Keratinocyte (primary cell): ENCODE measurements around the gene APCDD1L. TPM values are rescaled to one million over a fixed set of nuclear protein-coding genes. Genes with fewer than 3 reads are reported as not detected.

Experiments
- DNase-seq: peaks from one replicate; pipeline ENCODE4 v3.0.0-alpha.2; 2011; ENCODE audit warnings: low read depth, missing footprints, low spot score
- FAIRE-seq: peaks from 2 replicates; lab custom pipeline; 2011; peaks lifted over from hg19 to GRCh38; lab: Jason Lieb, UNC
- H2AFZ ChIP-seq: 2 replicates; pipeline ENCODE4 v1.6.0; 2012; ENCODE audit warnings: low read length, control low read depth, inconsistent platforms; ENCODE audit not compliant: control insufficient read depth
- H3K27ac ChIP-seq: 2 replicates; pipeline ENCODE4 v1.5.1; 2011; ENCODE audit warnings: low read length; ENCODE audit not compliant: control insufficient read depth, insufficient read depth
- H3K27me3 ChIP-seq: 3 replicates; pipeline ENCODE4 v1.6.0; 2011; ENCODE audit warnings: low read length; ENCODE audit not compliant: control insufficient read depth, insufficient read depth; ENCODE audit errors: extremely low read depth
- H3K36me3 ChIP-seq, 2 experiments: 2 replicates in 1 of 2; 3 replicates in 1 of 2; pipeline ENCODE4 v1.5.1; 2011; ENCODE audit warnings: low read length in 2 of 2, mild to moderate bottlenecking in 1 of 2; ENCODE audit not compliant: control insufficient read depth in 2 of 2, insufficient read depth in 2 of 2; ENCODE audit errors: extremely low read depth in 1 of 2
- H3K4me1 ChIP-seq: 3 replicates; pipeline ENCODE4 v1.5.1; 2011; ENCODE audit warnings: low read length; ENCODE audit not compliant: control insufficient read depth, insufficient read depth; ENCODE audit errors: extremely low read depth
- H3K4me2 ChIP-seq: 3 replicates; pipeline ENCODE4 v1.6.0; 2011; ENCODE audit warnings: low read depth, low read length; ENCODE audit not compliant: control insufficient read depth, insufficient read depth; ENCODE audit errors: extremely low read depth
- H3K4me3 ChIP-seq, 3 experiments: fragments of 200-600 bp in 1 of 3; sonication (generic) in 1 of 3; 2 replicates in 2 of 3; 3 replicates in 1 of 3; pipeline ENCODE4 v1.5.1; 2011 to 2016; ENCODE audit warnings: low read length in 3 of 3, mild to moderate bottlenecking in 3 of 3, control low read depth in 2 of 3, inconsistent platforms in 1 of 3, low read depth in 1 of 3, mixed read lengths in 1 of 3, mixed run types in 1 of 3, moderate library complexity in 1 of 3; ENCODE audit not compliant: control insufficient read depth in 2 of 3, insufficient read depth in 2 of 3; ENCODE audit errors: extremely low read depth in 1 of 3
- H3K79me2 ChIP-seq: 2 replicates; pipeline ENCODE4 v1.6.0; 2012; ENCODE audit warnings: low read length; ENCODE audit not compliant: control insufficient read depth, insufficient read depth
- H3K9ac ChIP-seq: 3 replicates; pipeline ENCODE4 v1.6.0; 2011; ENCODE audit warnings: low read length; ENCODE audit not compliant: control insufficient read depth, insufficient read depth; ENCODE audit errors: extremely low read depth
- H3K9me1 ChIP-seq: 3 replicates; pipeline ENCODE4 v1.6.0; 2011; ENCODE audit warnings: low read length; ENCODE audit not compliant: control insufficient read depth, insufficient read depth; ENCODE audit errors: extremely low read depth
- H3K9me3 ChIP-seq: 2 replicates; pipeline ENCODE4 v1.5.1; 2012; ENCODE audit warnings: low read depth, low read length; ENCODE audit not compliant: control insufficient read depth
- H4K20me1 ChIP-seq: 3 replicates; pipeline ENCODE4 v1.6.0; 2011; ENCODE audit warnings: low read length; ENCODE audit not compliant: control insufficient read depth, insufficient read depth; ENCODE audit errors: extremely low read depth
- EZH2 ChIP-seq: IDR thresholded peaks from one replicate; pipeline ENCODE4 v1.6.1; 2012; ENCODE audit warnings: inconsistent platforms, mild to moderate bottlenecking, low read length, moderate library complexity
- dilution Hi-C: fragments of 300-500 bp; cut with MboI; formaldehyde crosslinking; loops from one replicate; pipeline ENCODE4 v1.7.0; 2020; ENCODE audit warnings: low sequenced_read_pairs; ENCODE audit not compliant: extremely low pct_ligation_motif_present
- polyA plus RNA-seq, 5 experiments: library from polyadenylated mRNA; depleted of rRNA in 3 of 5; stranded (reverse) in 3 of 5; stranded (forward) in 1 of 5; unstranded in 1 of 5; fragments of >200 nt; gene quantifications; 1 replicate in 1 of 5; 2 replicates in 3 of 5; 3 replicates in 1 of 5; pipeline versions ENCODE4 v1.2.1 to v1.2.3, GENCODE V29; 2011 to 2012; ENCODE audit warnings: missing spikeins in 2 of 5, low read depth in 1 of 5, low replicate concordance in 1 of 5
- TF ChIP-seq, protein P1 (sequence below), 3 experiments: IDR thresholded peaks in 1 of 3; conservative IDR thresholded peaks in 1 of 3; optimal IDR thresholded peaks in 1 of 3; 2 replicates in 2 of 3; 3 replicates in 1 of 3; pipeline versions ENCODE3 to v1.5.1; 2011; ENCODE audit warnings: low read length in 3 of 3, mild to moderate bottlenecking in 3 of 3, moderate library complexity in 2 of 3, control low read depth in 1 of 3, inconsistent platforms in 1 of 3; ENCODE audit not compliant: insufficient read depth in 2 of 3; ENCODE audit errors: extremely low read depth in 1 of 3

APCDD1L gene
- polyA plus RNA-seq, 1 donor (not counting 4 experiments of a cell fraction or from before 2014, with no cell fraction given) = 0.67 TPM

DNA sequence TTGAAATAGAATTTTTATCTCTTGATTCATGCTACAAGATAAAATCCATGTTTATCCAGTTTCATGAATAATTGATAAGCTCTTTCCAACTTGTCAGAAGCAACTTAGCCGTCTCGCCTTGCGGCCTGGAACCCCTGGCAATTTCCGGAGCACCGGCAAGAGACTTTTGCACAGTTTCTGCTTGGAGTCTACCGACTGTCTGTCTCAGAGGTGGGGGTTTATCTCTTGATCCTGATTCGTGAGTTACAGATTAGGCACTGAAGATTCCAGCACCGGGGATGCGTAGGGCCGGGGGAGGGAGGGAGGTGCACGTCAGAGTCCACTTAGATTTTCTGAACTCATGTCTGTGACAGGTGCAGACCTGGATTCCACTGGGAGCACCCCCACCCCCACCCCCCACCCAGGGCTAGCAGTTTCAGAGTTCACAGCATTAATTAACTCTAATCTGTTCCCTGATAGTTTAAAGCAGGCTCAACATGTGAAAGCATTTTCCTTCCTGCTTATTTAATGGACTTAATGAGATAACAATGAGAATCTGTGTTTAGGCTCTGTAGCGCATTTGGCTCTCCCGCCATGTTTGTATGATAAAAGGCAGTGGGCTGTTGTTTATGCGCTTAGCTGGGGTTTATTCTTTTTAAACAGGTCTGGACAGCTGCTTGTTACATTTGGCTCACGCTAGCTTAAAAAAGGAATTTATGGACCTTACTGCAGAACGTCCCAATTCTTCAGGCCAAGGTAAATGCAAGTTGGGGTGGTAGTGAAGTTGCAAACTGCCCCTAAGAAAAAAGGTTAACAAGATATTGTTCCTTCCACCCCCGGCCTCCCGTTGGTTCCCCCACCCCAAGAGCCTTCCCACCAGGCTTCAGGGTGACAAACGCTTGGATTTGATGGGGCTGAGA is 8.1 kb upstream of the APCDD1L start:
- Histone ChIP-seq H3K79me2 (no peaks in the 10 kb centered on the region), H2AFZ (no peak overlapping the region), H3K36me3 (no peaks in the 10 kb centered on the region), H3K4me2 (peak overlapping the region; percentile 27), H3K4me3 (no peak overlapping the region), H3K4me1 (peaks cover 18% of the 10 kb centered on the region), H3K27me3 (peaks cover 4% of the 10 kb centered on the region), H3K9me3 (no peaks in the 10 kb centered on the region), H4K20me1 (no peaks in the 10 kb centered on the region), H3K9me1 (no peaks in the 10 kb centered on the region), H3K9ac (no peak overlapping the region), H3K27ac (no peak overlapping the region)
- dilution Hi-C loops = no loop called here
- FAIRE-seq (no peak), DNase-seq (no peak)
- no peak for TF ChIP-seq EZH2
- TF ChIP-seq, protein P1, sequence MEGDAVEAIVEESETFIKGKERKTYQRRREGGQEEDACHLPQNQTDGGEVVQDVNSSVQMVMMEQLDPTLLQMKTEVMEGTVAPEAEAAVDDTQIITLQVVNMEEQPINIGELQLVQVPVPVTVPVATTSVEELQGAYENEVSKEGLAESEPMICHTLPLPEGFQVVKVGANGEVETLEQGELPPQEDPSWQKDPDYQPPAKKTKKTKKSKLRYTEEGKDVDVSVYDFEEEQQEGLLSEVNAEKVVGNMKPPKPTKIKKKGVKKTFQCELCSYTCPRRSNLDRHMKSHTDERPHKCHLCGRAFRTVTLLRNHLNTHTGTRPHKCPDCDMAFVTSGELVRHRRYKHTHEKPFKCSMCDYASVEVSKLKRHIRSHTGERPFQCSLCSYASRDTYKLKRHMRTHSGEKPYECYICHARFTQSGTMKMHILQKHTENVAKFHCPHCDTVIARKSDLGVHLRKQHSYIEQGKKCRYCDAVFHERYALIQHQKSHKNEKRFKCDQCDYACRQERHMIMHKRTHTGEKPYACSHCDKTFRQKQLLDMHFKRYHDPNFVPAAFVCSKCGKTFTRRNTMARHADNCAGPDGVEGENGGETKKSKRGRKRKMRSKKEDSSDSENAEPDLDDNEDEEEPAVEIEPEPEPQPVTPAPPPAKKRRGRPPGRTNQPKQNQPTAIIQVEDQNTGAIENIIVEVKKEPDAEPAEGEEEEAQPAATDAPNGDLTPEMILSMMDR (optimal IDR thresholded peaks at IDR 0.05 in 1 of 3, IDR thresholded peaks at IDR 0.05 in 1 of 3, conservative IDR thresholded peaks at IDR 0.05 in 1 of 3; ENCODE audit: extremely low read depth in 1 of 3, insufficient read depth in 2 of 3, low read length in 3 of 3) = no peak

DNA sequence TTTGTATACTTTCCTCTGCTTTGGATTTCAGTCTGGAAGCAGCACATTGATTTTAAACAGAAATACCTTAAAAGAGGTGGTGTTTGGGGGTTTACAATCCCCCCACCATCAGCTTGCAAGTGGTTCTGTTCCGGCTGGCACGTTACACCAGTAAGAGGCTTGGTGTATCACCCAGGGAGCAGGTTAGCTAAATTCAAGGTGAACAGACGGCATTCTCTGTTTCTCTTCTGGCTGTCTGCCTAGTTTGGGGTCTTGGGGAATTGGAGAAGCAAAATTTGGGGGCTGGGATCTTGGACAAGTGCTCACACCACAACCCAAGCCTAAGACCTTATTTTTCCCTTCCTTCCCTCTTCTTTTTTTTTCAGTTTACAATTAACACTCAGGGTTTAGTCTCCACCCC is 7.5 kb upstream of the APCDD1L start:
- Histone ChIP-seq H3K27ac (no peak overlapping the region), H4K20me1 (no peaks in the 10 kb centered on the region), H3K9ac (no peak overlapping the region), H2AFZ (peak overlapping the region; percentile 30), H3K9me3 (no peaks in the 10 kb centered on the region), H3K79me2 (no peaks in the 10 kb centered on the region), H3K4me1 (peaks cover 18% of the 10 kb centered on the region), H3K4me2 (peak overlapping the region; percentile 27), H3K36me3 (no peaks in the 10 kb centered on the region), H3K27me3 (peaks cover 4% of the 10 kb centered on the region), H3K4me3 (no peak overlapping the region), H3K9me1 (no peaks in the 10 kb centered on the region)
- dilution Hi-C loops = no loop called here
- no peak for TF ChIP-seq EZH2
- TF ChIP-seq, protein P1 (optimal IDR thresholded peaks at IDR 0.05 in 1 of 3, IDR thresholded peaks at IDR 0.05 in 1 of 3, conservative IDR thresholded peaks at IDR 0.05 in 1 of 3; ENCODE audit: extremely low read depth in 1 of 3, insufficient read depth in 2 of 3, low read length in 3 of 3) = no peak
- FAIRE-seq (no peak), DNase-seq (no peak)
